ENCODE results near the gene GDA. TPM values are rescaled to one million over a fixed set of nuclear protein-coding genes. Genes with fewer than 3 reads are reported as not detected.

The GDA gene
- total and polyA plus RNA-seq, 2 of the 8 experiments (the other 6 are each of a cell fraction or from before 2014, with no cell fraction given) = 0.35 to 3.0 TPM

- no peak for TF ChIP-seq SRF (IDR thresholded peaks at IDR 0.05; ENCODE audit: low read depth, low read length)
- TF ChIP-seq SP4 (IDR thresholded peaks at IDR 0.05; ENCODE audit: low read length) = no peak
- no peak for TF ChIP-seq FOSL1 (IDR thresholded peaks at IDR 0.05; ENCODE audit: insufficient read depth, low read depth, low read length)
- no peak for TF ChIP-seq TAF1 (IDR thresholded peaks at IDR 0.05; ENCODE audit: low read depth, low read length)
- no peak for TF ChIP-seq PHF8 (conservative IDR thresholded peaks at IDR 0.05; ENCODE audit: low read depth, low read length)
- TF ChIP-seq CHD1 (IDR thresholded peaks at IDR 0.05; ENCODE audit: low read depth, low read length) = no peak
- no peak for TF ChIP-seq SP1 (IDR thresholded peaks at IDR 0.05; ENCODE audit: low read depth, low read length)
- no peak for TF ChIP-seq TBP (IDR thresholded peaks at IDR 0.05; ENCODE audit: low read depth, low read length)
- TF ChIP-seq ATF2 (IDR thresholded peaks at IDR 0.05; ENCODE audit: low read length) = no peak
Measured at GRCh38 chr9:72141484-72141883, 7.8 kb upstream of the GDA start (continued).
